ENCODE results near the gene COQ6. TPM values are rescaled to one million over a fixed set of nuclear protein-coding genes. Genes with fewer than 3 reads are reported as not detected.
"Not testable (repeated sequence)": the region's sequence is repeated elsewhere in the genome, so short reads cannot be mapped to it uniquely, and the experiment has no call there.

The COQ6 gene
- polyA plus RNA-seq, 1 donor (not counting 4 experiments of a cell fraction or from before 2014, with no cell fraction given): 28.4 TPM

GRCh38 chr14:73977896-73978295 is 27.8 kb downstream of the COQ6 start:
- Histone ChIP-seq H3K79me2 (ENCODE audit: control insufficient read depth, insufficient read depth, low read length) (no peaks in the 10 kb centered on the region), H3K4me1 (ENCODE audit: control insufficient read depth, extremely low read depth, insufficient read depth, low read length) (no peaks in the 10 kb centered on the region), H3K9ac (ENCODE audit: control insufficient read depth, extremely low read depth, insufficient read depth, low read length) (no peak overlapping the region), H3K4me3 (ENCODE audit: control insufficient read depth in 2 of 3, extremely low read depth in 1 of 3, insufficient read depth in 2 of 3, low read depth in 1 of 3, low read length in 3 of 3) (no peak overlapping the region), H4K20me1 (ENCODE audit: control insufficient read depth, extremely low read depth, insufficient read depth, low read length) (no peaks in the 10 kb centered on the region), H3K9me1 (ENCODE audit: control insufficient read depth, extremely low read depth, insufficient read depth, low read length) (no peaks in the 10 kb centered on the region), H3K9me3 (ENCODE audit: control insufficient read depth, low read depth, low read length) (no peaks in the 10 kb centered on the region), H3K36me3 (ENCODE audit: control insufficient read depth in 2 of 2, extremely low read depth in 1 of 2, insufficient read depth in 2 of 2, low read length in 2 of 2) (peaks cover 7 to 10% of the 10 kb centered on the region in 2 experiments), H3K27ac (ENCODE audit: control insufficient read depth, insufficient read depth, low read length) (no peak overlapping the region), H3K4me2 (ENCODE audit: control insufficient read depth, extremely low read depth, insufficient read depth, low read depth, low read length) (no peak overlapping the region), H3K27me3 (ENCODE audit: control insufficient read depth, extremely low read depth, insufficient read depth, low read length) (no peaks in the 10 kb centered on the region), H2AFZ (ENCODE audit: control insufficient read depth, low read length) (no peak overlapping the region)
- dilution Hi-C loops (cut with MboI; ENCODE audit: extremely low pct_ligation_motif_present, low sequenced_read_pairs): no loop called here
- no peak for FAIRE-seq
- no peak for DNase-seq (ENCODE audit: low read depth, low spot score)
- TF ChIP-seq EZH2 (IDR thresholded peaks at IDR 0.05; ENCODE audit: low read length): no peak
- no peak for TF ChIP-seq CTCF (optimal IDR thresholded peaks at IDR 0.05 in 1 of 3, IDR thresholded peaks at IDR 0.05 in 1 of 3, conservative IDR thresholded peaks at IDR 0.05 in 1 of 3; ENCODE audit: extremely low read depth in 1 of 3, insufficient read depth in 2 of 3, low read length in 3 of 3)

- H3K27ac ChIP-seq (ENCODE audit: control insufficient read depth, insufficient read depth, low read length): no peak overlapping the region
- no peak for DNase-seq (ENCODE audit: low read depth, low spot score)
- TF ChIP-seq EZH2 (IDR thresholded peaks at IDR 0.05; ENCODE audit: low read length) (no peak), CTCF (optimal IDR thresholded peaks at IDR 0.05 in 1 of 3, IDR thresholded peaks at IDR 0.05 in 1 of 3, conservative IDR thresholded peaks at IDR 0.05 in 1 of 3; ENCODE audit: extremely low read depth in 1 of 3, insufficient read depth in 2 of 3, low read length in 3 of 3) (no peak)
- H3K27me3 ChIP-seq (ENCODE audit: control insufficient read depth, extremely low read depth, insufficient read depth, low read length): no peaks in the 10 kb centered on the region
- peaks cover 2 to 5% of the 10 kb centered on the region in 2 experiments for H3K36me3 ChIP-seq (ENCODE audit: control insufficient read depth in 2 of 2, extremely low read depth in 1 of 2, insufficient read depth in 2 of 2, low read length in 2 of 2)
- H3K9me3 ChIP-seq (ENCODE audit: control insufficient read depth, low read depth, low read length): no peaks in the 10 kb centered on the region
- no peaks in the 10 kb centered on the region for H3K4me1 ChIP-seq (ENCODE audit: control insufficient read depth, extremely low read depth, insufficient read depth, low read length)
- no peak overlapping the region for H2AFZ ChIP-seq (ENCODE audit: control insufficient read depth, low read length)
- no peaks in the 10 kb centered on the region for H3K79me2 ChIP-seq (ENCODE audit: control insufficient read depth, insufficient read depth, low read length)
- H3K9ac ChIP-seq (ENCODE audit: control insufficient read depth, extremely low read depth, insufficient read depth, low read length): no peak overlapping the region
- H3K4me3 ChIP-seq (ENCODE audit: control insufficient read depth in 2 of 3, extremely low read depth in 1 of 3, insufficient read depth in 2 of 3, low read depth in 1 of 3, low read length in 3 of 3): no peak overlapping the region
- H3K4me2 ChIP-seq (ENCODE audit: control insufficient read depth, extremely low read depth, insufficient read depth, low read depth, low read length): no peak overlapping the region
- no peaks in the 10 kb centered on the region for H4K20me1 ChIP-seq (ENCODE audit: control insufficient read depth, extremely low read depth, insufficient read depth, low read length)
- H3K9me1 ChIP-seq (ENCODE audit: control insufficient read depth, extremely low read depth, insufficient read depth, low read length): no peaks in the 10 kb centered on the region
- dilution Hi-C loops (cut with MboI; ENCODE audit: extremely low pct_ligation_motif_present, low sequenced_read_pairs): no loop called here
- FAIRE-seq: no peak
Observed at GRCh38 chr14:73988065-73988464, 38.0 kb downstream of the COQ6 start.

GRCh38 chr14:73988656-73989055 is 38.6 kb downstream of the COQ6 start:
- dilution Hi-C loops (cut with MboI; ENCODE audit: extremely low pct_ligation_motif_present, low sequenced_read_pairs); H3K4me2 ChIP-seq (ENCODE audit: control insufficient read depth, extremely low read depth, insufficient read depth, low read depth, low read length); H3K9ac ChIP-seq (ENCODE audit: control insufficient read depth, extremely low read depth, insufficient read depth, low read length); H3K79me2 ChIP-seq (ENCODE audit: control insufficient read depth, insufficient read depth, low read length); H4K20me1 ChIP-seq (ENCODE audit: control insufficient read depth, extremely low read depth, insufficient read depth, low read length); H3K9me3 ChIP-seq (ENCODE audit: control insufficient read depth, low read depth, low read length); H3K9me1 ChIP-seq (ENCODE audit: control insufficient read depth, extremely low read depth, insufficient read depth, low read length); FAIRE-seq; H3K27me3 ChIP-seq (ENCODE audit: control insufficient read depth, extremely low read depth, insufficient read depth, low read length); DNase-seq (ENCODE audit: low read depth, low spot score); H3K4me3 ChIP-seq (ENCODE audit: control insufficient read depth in 2 of 3, extremely low read depth in 1 of 3, insufficient read depth in 2 of 3, low read depth in 1 of 3, low read length in 3 of 3); H3K27ac ChIP-seq (ENCODE audit: control insufficient read depth, insufficient read depth, low read length); H3K4me1 ChIP-seq (ENCODE audit: control insufficient read depth, extremely low read depth, insufficient read depth, low read length); H2AFZ ChIP-seq (ENCODE audit: control insufficient read depth, low read length); H3K36me3 ChIP-seq (ENCODE audit: control insufficient read depth in 2 of 2, extremely low read depth in 1 of 2, insufficient read depth in 2 of 2, low read length in 2 of 2): not testable (repeated sequence)

Measured in keratinocyte (primary cell).